COLO829 (cell line): ENCODE data around the gene TEX2.
A peak's percentile ranks its signal among the peaks of the same experiment; 100 is the strongest.
"Not testable (repeated sequence)": the region's sequence is repeated elsewhere in the genome, so short reads cannot be mapped to it uniquely, and the experiment has no call there.

Experiments
- DNase-seq: peaks from one replicate; pipeline ENCODE4 v3.0.0; 2012; ENCODE audit warnings: low spot score

Gene TEX2

GRCh38 chr17:64180089-64181073, 82.7 kb downstream of the TEX2 start:
- peak; percentile 37 for DNase-seq

DNA sequence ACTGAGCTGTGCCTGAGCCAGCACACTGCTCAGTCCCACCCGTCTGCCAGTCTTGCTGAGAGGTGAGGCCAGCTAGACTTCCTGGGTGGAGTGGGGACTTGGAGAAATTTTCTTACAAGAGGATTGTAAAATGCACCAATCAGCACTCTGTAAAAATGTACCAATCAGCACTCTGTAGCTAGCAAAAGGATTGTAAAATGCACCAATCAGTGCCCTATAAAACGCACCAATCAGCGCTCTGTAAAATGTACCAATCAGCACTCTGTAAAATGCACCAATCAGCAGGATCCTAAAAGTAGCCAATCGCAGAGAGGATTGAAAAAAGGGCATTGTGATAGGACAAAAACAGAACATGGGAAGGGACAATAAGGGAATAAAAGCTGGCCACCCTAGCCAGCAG, 84.0 kb downstream of the TEX2 start:
- DNase-seq: not testable (repeated sequence)

- DNase-seq: no peak
These were observed 84.8 kb downstream of the TEX2 start for GRCh38 chr17:64178011-64178825.

- DNase-seq: no peak
These were observed 85.6 kb downstream of the TEX2 start for GRCh38 chr17:64177311-64178010.

DNA sequence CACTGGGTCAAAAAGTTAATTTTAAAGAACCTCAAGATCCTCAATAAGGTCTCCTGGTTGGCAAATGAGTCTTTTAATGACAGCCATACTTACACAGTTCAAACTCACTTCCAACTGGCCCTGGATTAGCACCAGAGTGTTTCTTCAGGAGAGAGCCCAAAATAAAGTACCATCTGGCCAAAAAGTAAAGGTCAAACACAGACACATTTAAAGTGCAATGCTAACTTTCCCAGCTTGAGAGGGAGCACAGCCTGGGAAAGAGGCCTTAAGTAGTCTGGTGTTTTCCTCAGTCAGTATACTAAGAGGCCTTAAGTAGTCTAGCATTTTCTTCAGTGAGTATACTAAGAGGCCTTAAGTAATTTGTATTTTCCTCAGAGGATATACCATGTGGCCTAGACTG, 86.5 kb downstream of the TEX2 start:
- DNase-seq: no peak

GRCh38 chr17:64174686-64175456, 88.2 kb downstream of the TEX2 start:
- DNase-seq: peak; percentile 85

- no peak for DNase-seq
These were observed 89.4 kb downstream of the TEX2 start for GRCh38 chr17:64173646-64174045.

DNA sequence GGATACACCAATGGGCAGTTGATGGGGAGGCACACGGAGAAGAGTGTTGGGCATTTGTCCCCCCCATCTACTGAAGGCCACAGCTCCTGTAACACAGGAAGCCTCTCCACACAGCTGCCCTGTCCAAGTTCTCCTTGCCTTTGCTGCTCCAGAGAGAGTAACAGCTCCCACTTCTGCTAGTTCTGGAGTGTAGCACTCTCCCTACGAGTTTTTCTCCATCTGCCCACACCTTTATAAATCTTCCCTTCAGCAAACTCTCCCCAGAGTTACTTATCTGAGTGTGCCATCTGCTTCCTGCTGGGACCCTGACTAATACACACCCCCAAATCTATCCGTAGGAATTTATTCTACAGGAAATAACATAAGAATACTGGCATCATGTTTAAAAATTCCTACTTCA, 90.5 kb downstream of the TEX2 start:
- DNase-seq: no peak

GRCh38 chr17:64171041-64171440, 92.0 kb downstream of the TEX2 start:
- no peak for DNase-seq

DNA sequence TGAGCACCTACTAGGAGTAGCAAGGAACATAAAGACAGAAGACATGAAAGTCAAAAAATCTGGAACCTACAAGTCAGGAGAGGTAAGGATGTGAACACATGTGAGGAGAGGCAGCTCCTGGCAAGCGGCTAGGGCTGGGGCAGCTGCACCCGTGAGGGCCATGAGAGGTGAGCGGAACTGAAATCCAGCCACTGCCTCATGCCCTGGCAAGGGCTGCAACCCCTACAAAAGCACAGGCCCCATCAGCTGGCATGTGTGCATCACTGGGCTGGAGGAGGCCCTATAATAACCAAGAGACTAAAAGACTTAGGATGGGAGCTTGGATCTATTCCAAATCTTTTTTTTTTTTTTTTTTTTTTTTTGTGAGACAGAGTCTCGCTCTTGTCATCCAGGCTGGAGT, 92.8 kb downstream of the TEX2 start:
- DNase-seq: no peak

- not testable (repeated sequence) for DNase-seq
These were observed 95.4 kb downstream of the TEX2 start for GRCh38 chr17:64167666-64168065.

GRCh38 chr17:64166876-64167275, 96.2 kb downstream of the TEX2 start:
- no peak for DNase-seq

GRCh38 chr17:64165347-64165746, 97.7 kb downstream of the TEX2 start:
- DNase-seq: no peak

GRCh38 chr17:64164596-64165285, 98.3 kb downstream of the TEX2 start:
- DNase-seq: no peak

- no peak for DNase-seq
These were observed 99.6 kb downstream of the TEX2 start for GRCh38 chr17:64163468-64163867.

DNA sequence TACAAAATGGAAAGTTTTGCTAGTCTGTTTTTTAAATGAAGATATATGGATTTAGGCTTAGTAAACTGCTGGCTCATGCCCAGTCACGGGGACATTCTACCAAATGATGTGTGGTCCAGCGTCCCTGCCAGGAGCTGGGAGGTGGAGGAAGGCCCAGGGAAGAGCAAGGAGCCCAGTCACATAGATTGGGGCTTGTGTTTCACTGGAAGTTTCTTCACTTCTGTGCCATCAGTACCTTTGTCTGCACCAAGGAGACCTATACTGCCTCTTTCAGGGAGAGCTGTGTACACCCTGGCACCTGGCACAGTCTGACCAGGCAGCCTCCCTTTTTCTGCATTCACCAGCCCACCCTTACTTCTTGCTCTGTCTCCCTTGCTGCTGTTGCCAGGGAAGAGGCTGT, 100.5 kb downstream of the TEX2 start:
- no peak for DNase-seq

GRCh38 chr17:64161380-64162176, 101.5 kb downstream of the TEX2 start:
- no peak for DNase-seq

DNA sequence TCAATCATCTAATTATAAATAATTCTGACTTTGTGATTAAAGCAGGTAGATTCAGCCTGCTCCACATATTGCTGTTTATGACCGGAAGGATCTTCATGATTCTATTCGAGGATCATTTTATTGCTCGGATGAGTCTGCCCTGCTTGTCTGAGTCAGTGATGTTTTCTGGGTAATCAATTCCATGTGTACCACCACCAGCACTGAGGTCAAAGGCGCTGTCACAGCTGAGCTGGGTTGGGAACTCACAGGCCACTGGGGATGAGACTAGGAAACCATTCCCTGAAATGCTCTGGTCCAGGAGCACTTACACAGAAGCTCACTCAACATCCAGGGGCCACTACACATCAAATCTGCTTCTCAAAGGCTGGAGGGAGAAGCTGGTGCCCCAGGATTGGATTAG, 102.7 kb downstream of the TEX2 start:
- no peak for DNase-seq

DNA sequence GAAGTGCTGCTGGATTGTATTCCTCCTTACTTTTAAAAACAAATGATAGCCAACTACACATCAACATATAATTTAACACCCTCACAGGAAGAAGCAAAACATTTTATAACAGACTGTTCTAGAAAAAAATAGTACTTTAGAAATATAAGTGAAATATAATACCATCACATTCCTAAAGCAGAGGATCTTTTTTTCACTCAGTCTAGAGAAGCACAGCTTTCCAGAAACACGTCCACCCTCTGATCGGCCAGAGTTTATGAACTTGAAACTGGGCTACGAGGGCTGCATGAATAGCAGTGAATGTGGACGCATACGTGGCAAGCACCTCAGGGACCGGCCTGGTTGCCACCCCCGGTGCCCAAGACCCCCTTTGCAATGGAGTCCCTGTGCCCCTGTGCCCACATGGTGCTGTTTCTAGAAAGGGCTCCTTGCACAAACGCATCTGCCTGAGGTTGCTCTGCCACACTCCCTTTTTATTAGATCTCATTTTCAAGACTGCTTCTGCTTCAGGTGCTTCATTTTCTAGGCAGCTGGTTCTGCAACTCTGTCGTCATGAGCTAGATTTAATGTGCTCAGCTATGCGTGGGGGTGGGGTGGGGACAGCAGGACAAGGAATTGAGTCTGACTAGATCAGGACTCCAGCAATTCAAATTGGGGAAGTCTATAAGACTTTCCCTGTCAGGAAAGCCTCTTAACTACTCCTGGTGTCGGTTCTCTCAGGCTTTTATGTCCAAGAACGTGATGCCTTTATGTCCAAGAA, 104.0 kb downstream of the TEX2 start:
- DNase-seq: no peak
